Measurements from ENCODE around the gene CACFD1.

DNA sequence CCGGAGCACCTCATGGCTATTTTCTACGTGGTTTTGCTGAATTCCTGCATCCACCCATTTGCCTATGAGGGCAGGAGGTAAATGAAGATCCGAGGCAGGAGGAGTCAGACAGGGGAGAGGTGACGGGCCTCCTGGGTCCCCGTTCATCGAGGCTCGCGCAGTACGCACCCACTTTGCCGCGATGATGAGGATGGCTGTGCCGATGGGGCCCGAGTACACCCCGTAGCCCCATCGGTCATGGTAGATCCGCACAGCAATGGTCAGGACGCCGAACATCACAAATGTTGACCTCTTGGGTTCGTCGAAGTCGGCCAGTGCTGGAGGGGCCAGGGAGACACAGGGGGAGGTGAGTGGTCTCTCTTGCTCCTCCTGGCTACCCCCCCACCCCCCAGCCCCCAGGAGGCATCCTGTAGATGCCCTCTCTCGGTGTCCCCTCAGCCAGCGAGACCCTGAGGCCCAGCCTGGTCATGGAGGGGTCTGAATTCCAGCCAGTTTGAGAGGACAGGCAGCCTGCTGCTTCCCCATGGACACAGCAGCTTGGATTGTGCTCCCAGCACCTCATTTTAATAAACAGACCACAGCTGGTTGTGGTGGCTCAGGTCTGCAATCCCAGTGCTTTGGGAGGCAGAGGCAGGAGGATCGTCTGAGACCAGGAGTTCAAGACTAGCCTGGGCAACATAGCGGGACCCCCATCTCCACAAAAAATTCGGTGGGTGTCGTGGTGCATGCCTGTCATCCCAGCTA, 59.1 kb downstream of the CACFD1 start:
- TF ChIP-seq, protein P1, sequence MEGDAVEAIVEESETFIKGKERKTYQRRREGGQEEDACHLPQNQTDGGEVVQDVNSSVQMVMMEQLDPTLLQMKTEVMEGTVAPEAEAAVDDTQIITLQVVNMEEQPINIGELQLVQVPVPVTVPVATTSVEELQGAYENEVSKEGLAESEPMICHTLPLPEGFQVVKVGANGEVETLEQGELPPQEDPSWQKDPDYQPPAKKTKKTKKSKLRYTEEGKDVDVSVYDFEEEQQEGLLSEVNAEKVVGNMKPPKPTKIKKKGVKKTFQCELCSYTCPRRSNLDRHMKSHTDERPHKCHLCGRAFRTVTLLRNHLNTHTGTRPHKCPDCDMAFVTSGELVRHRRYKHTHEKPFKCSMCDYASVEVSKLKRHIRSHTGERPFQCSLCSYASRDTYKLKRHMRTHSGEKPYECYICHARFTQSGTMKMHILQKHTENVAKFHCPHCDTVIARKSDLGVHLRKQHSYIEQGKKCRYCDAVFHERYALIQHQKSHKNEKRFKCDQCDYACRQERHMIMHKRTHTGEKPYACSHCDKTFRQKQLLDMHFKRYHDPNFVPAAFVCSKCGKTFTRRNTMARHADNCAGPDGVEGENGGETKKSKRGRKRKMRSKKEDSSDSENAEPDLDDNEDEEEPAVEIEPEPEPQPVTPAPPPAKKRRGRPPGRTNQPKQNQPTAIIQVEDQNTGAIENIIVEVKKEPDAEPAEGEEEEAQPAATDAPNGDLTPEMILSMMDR (tag by site-specific recombination; IDR thresholded peaks at IDR 0.05): no peak
- no peak for TF ChIP-seq ZNF138 (tag by site-specific recombination; IDR thresholded peaks at IDR 0.05; ENCODE audit: borderline replicate concordance)
- TF ChIP-seq, protein P2, sequence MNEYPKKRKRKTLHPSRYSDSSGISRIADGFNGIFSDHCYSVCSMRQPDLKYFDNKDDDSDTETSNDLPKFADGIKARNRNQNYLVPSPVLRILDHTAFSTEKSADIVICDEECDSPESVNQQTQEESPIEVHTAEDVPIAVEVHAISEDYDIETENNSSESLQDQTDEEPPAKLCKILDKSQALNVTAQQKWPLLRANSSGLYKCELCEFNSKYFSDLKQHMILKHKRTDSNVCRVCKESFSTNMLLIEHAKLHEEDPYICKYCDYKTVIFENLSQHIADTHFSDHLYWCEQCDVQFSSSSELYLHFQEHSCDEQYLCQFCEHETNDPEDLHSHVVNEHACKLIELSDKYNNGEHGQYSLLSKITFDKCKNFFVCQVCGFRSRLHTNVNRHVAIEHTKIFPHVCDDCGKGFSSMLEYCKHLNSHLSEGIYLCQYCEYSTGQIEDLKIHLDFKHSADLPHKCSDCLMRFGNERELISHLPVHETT (tag by site-specific recombination; IDR thresholded peaks at IDR 0.05): no peak
